LNCaP clone FGC (cell line): ENCODE results near the gene THRB.

Experiments used
- DNase-seq: peaks from one replicate; pipeline ENCODE4 v3.0.0-alpha.2; 2011; ENCODE audit warnings: low read depth
- H3K4me3 ChIP-seq: 2 replicates; pipeline ENCODE4 v1.5.1; 2011; ENCODE audit warnings: mild to moderate bottlenecking, low read depth, low read length, control low read depth
- TF ChIP-seq, protein P1 (sequence below): IDR thresholded peaks from 2 replicates; pipeline ENCODE4 v1.5.1; 2012; ENCODE audit warnings: mild to moderate bottlenecking; ENCODE audit not compliant: control insufficient read depth, insufficient read depth; ENCODE audit errors: extremely low read depth

Gene THRB

DNA sequence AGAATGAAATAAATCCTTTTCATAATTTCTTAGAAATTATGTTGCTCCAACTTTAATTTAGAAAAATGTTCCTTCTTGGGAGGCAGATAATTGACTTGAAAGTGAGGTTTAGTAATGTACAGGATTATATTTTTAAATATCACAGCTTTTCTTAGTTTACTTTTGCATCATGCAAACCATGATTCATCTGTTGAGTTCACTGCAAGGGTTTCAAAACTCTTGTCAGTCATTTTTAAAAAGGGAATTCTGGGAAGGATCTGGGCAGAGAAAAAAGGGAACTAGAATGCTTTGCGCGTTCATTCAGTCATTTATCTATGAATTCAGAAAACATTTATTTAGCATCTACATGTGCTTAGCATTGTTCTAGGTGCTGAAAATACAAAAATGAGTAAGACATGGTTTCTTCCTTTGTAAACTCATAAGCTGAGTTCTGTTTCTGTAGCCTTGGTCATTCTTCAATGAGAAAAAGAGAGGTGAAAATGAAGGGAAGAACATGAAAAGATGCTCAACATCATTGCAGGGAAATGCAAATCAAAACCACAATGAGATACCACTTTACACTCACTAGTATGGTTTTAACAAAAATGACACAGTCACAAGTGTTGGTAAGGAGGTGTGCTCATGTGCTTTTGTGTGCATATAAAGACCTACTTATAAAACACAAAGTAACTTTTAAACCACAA lies 340.5 kb downstream of the THRB start:
- DNase-seq, result no peak
- H3K4me3 ChIP-seq, result no peak overlapping the region
- TF ChIP-seq, protein P1, sequence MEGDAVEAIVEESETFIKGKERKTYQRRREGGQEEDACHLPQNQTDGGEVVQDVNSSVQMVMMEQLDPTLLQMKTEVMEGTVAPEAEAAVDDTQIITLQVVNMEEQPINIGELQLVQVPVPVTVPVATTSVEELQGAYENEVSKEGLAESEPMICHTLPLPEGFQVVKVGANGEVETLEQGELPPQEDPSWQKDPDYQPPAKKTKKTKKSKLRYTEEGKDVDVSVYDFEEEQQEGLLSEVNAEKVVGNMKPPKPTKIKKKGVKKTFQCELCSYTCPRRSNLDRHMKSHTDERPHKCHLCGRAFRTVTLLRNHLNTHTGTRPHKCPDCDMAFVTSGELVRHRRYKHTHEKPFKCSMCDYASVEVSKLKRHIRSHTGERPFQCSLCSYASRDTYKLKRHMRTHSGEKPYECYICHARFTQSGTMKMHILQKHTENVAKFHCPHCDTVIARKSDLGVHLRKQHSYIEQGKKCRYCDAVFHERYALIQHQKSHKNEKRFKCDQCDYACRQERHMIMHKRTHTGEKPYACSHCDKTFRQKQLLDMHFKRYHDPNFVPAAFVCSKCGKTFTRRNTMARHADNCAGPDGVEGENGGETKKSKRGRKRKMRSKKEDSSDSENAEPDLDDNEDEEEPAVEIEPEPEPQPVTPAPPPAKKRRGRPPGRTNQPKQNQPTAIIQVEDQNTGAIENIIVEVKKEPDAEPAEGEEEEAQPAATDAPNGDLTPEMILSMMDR, result no peak

DNA sequence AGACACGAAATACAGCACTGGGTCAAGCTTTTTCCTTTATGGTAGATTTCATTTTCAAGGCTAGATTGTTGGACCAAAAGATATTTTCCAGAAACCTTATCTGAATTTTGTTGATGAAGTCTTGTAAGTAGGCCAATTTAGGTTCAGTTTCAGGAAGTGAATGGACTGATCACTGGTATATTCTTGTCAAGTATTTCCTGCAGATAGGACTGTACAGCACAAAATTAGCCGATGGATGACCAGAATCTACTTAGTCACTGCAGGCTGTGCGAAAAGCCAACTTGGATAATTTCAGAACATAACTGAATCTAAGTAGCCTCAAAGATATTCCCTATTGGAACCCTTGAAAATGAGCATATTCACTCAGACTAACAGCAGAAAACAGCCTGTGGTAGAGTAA lies 343.1 kb downstream of the THRB start:
- TF ChIP-seq, protein P1, result no peak
- no peak for DNase-seq
- no peak overlapping the region for H3K4me3 ChIP-seq

DNA sequence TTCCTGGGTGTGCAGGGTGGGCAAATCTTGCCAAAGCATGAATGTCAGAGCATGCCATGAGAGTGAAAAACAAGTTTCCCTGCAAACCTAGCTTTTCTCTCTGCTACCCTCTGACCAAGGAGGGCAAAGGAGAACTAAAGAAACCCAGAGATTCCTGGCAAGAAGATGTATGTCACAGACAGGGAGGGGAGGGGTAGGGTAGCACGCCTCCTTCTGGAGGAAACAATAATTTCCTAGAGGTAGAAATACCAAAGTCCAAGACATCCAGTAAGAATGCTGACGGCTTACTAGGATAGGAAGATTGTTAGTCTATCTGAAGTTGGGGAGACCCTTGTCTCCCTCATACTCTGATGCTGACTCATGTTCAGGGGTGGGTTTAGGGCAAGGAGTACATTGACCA lies 345.6 kb downstream of the THRB start:
- no peak for DNase-seq
- TF ChIP-seq, protein P1, result no peak
- no peak overlapping the region for H3K4me3 ChIP-seq

- H3K4me3 ChIP-seq, result no peak overlapping the region
- DNase-seq, result no peak
- TF ChIP-seq, protein P1, result no peak
These were observed 348.4 kb downstream of the THRB start for GRCh38 chr3:24145981-24146822.

GRCh38 chr3:24145481-24145880 lies 349.2 kb downstream of the THRB start:
- H3K4me3 ChIP-seq, result no peak overlapping the region
- TF ChIP-seq, protein P1, result no peak
- DNase-seq, result no peak

- H3K4me3 ChIP-seq, result no peak overlapping the region
- TF ChIP-seq, protein P1, result no peak
- no peak for DNase-seq
These were observed 352.5 kb downstream of the THRB start for GRCh38 chr3:24142127-24142526.
